ENCODE data around the gene DUSP10. TPM values are rescaled to one million over a fixed set of nuclear protein-coding genes. Genes with fewer than 3 reads are reported as not detected.

The DUSP10 gene
- total and polyA plus RNA-seq, 2 experiments from 2014 or later: 13.8 to 25.4 TPM

DNA sequence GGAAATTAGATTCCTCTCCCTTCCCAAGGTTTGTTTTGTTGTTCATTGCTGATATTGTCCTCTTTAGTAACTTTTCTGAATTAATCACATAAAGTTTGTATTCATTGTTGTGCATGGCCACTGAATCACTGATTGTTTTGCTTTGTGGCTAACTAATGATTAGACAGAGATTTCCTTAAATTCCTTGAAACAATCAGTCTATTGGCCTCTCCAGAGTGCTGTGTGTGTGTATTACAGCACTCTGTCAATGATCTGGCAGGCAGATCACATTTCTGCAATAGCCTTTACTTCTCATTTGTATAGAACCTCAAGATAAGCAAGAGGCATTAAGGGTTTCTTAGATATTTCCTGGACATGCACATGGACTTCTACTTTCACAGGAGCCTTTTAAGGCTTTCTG, 78.6 kb downstream of the DUSP10 start:
- no peaks in the 10 kb centered on the region for H3K27me3 ChIP-seq
- TF ChIP-seq, protein P1, sequence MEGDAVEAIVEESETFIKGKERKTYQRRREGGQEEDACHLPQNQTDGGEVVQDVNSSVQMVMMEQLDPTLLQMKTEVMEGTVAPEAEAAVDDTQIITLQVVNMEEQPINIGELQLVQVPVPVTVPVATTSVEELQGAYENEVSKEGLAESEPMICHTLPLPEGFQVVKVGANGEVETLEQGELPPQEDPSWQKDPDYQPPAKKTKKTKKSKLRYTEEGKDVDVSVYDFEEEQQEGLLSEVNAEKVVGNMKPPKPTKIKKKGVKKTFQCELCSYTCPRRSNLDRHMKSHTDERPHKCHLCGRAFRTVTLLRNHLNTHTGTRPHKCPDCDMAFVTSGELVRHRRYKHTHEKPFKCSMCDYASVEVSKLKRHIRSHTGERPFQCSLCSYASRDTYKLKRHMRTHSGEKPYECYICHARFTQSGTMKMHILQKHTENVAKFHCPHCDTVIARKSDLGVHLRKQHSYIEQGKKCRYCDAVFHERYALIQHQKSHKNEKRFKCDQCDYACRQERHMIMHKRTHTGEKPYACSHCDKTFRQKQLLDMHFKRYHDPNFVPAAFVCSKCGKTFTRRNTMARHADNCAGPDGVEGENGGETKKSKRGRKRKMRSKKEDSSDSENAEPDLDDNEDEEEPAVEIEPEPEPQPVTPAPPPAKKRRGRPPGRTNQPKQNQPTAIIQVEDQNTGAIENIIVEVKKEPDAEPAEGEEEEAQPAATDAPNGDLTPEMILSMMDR (IDR thresholded peaks at IDR 0.05; ENCODE audit: low read depth, low read length): no peak
- no peaks in the 10 kb centered on the region for H3K36me3 ChIP-seq
- H3K4me1 ChIP-seq (ENCODE audit: low read depth): peaks cover 4% of the 10 kb centered on the region
- H3K27ac ChIP-seq: no peak overlapping the region
- DNase-seq (ENCODE audit: low read depth in 1 of 2, low spot score in 1 of 2): peak in 1 of 2 donors; percentile 44
- H3K9me3 ChIP-seq (ENCODE audit: low read depth): no peaks in the 10 kb centered on the region
- H3K4me3 ChIP-seq: no peak overlapping the region

DNA sequence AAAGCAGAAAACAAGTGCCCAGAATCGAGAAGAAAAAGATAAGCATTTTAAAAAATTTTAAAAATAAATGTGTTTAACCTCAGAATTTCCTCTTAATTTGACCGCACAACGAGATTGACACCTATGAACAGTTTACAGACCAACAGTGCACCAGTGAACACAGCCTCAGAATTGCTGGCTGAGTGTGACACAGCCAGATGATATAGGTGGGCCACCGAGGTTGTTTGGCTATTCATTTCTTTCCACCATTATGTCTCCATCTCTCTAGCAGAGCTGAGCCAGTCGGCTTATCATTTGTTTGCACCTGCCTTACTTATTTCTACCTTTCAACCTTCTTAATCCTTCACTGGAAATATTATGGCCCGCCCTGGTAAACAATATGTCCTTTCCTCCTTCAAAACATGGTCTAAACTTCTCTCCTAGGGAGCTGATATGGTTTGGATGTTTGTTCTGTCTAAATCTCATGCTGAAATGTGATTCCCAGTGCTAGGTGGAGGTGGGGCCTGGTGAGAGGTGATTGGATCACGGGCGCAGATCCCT, 86.1 kb downstream of the DUSP10 start:
- H3K27me3 ChIP-seq: no peaks in the 10 kb centered on the region
- H3K36me3 ChIP-seq: no peaks in the 10 kb centered on the region
- H3K27ac ChIP-seq: no peak overlapping the region
- H3K4me1 ChIP-seq (ENCODE audit: low read depth): no peaks in the 10 kb centered on the region
- TF ChIP-seq, protein P1 (IDR thresholded peaks at IDR 0.05; ENCODE audit: low read depth, low read length): no peak
- H3K9me3 ChIP-seq (ENCODE audit: low read depth): no peaks in the 10 kb centered on the region
- no peak for DNase-seq (ENCODE audit: low read depth in 1 of 2, low spot score in 1 of 2)
- no peak overlapping the region for H3K4me3 ChIP-seq
